H9 (cell line): ENCODE data around the gene FAM107A. TPM values are rescaled to one million over a fixed set of nuclear protein-coding genes. Genes with fewer than 3 reads are reported as not detected.

Experiments
- DNase-seq: peaks from one replicate; pipeline ENCODE4 v3.0.0-alpha.2; 2017
- H2AFZ ChIP-seq: one replicate; pipeline ENCODE4 v1.6.1; 2013; ENCODE audit warnings: mild to moderate bottlenecking, low read length, control low read depth, moderate library complexity
- H2AK5ac ChIP-seq: 2 replicates; pipeline ENCODE4 v1.6.1; 2013; ENCODE audit warnings: low read length, control low read depth, mixed read lengths; ENCODE audit not compliant: insufficient read length
- H2BK120ac ChIP-seq: one replicate; pipeline ENCODE4 v1.6.1; 2013; ENCODE audit warnings: low read depth, mild to moderate bottlenecking, low read length, control low read depth, inconsistent platforms; ENCODE audit not compliant: poor library complexity, severe bottlenecking
- H2BK12ac ChIP-seq: 2 replicates; pipeline ENCODE4 v1.6.1; 2013; ENCODE audit warnings: low read length, control low read depth, mixed read lengths, low read depth; ENCODE audit not compliant: insufficient read length
- H2BK15ac ChIP-seq: 2 replicates; pipeline ENCODE4 v1.6.1; 2013; ENCODE audit warnings: low read depth, low read length, control low read depth
- H2BK20ac ChIP-seq: one replicate; pipeline ENCODE4 v1.6.1; 2013; ENCODE audit warnings: low read depth, mild to moderate bottlenecking, low read length, control low read depth, inconsistent platforms; ENCODE audit not compliant: poor library complexity, severe bottlenecking
- H2BK5ac ChIP-seq: 2 replicates; pipeline ENCODE4 v1.6.1; 2013; ENCODE audit warnings: low read length, control low read depth, mixed read lengths; ENCODE audit not compliant: insufficient read length
- H3K14ac ChIP-seq: 2 replicates; pipeline ENCODE4 v1.6.1; 2013; ENCODE audit warnings: low read length, control low read depth; ENCODE audit not compliant: insufficient read depth
- H3K18ac ChIP-seq: 2 replicates; pipeline ENCODE4 v1.6.1; 2013; ENCODE audit warnings: low read depth, mild to moderate bottlenecking, mixed read lengths, low read length, control low read depth; ENCODE audit not compliant: insufficient read length
- H3K23ac ChIP-seq: 2 replicates; pipeline ENCODE4 v1.6.1; 2013; ENCODE audit warnings: low read length, control low read depth, mixed read lengths, low read depth; ENCODE audit not compliant: insufficient read length
- H3K23me2 ChIP-seq: 2 replicates; pipeline ENCODE4 v1.6.1; 2013; ENCODE audit warnings: low read depth, mild to moderate bottlenecking, mixed read lengths, low read length, control low read depth; ENCODE audit not compliant: insufficient read length, poor library complexity, severe bottlenecking
- H3K27ac ChIP-seq: 2 replicates; pipeline ENCODE4 v1.5.1; 2013; ENCODE audit warnings: low read length, control low read depth, mixed read lengths, low read depth; ENCODE audit not compliant: insufficient read length
- H3K27me3 ChIP-seq: 2 replicates; pipeline ENCODE4 v1.6.1; 2013; ENCODE audit warnings: low read length, control low read depth, inconsistent platforms; ENCODE audit not compliant: insufficient read depth
- H3K4ac ChIP-seq: 2 replicates; pipeline ENCODE4 v1.6.1; 2013; ENCODE audit warnings: low read depth, mild to moderate bottlenecking, control low read depth, inconsistent platforms, low read length, moderate library complexity
- H3K4me1 ChIP-seq: 2 replicates; pipeline ENCODE4 v1.6.1; 2013; ENCODE audit warnings: low read length, control low read depth, inconsistent platforms; ENCODE audit not compliant: insufficient read depth
- H3K4me2 ChIP-seq: 2 replicates; pipeline ENCODE4 v1.6.1; 2013; ENCODE audit warnings: low read length, control low read depth, mixed read lengths; ENCODE audit not compliant: insufficient read length, insufficient read depth
- H3K56ac ChIP-seq: 2 replicates; pipeline ENCODE4 v1.6.1; 2013; ENCODE audit warnings: low read depth, mild to moderate bottlenecking, mixed read lengths, low read length, control low read depth; ENCODE audit not compliant: insufficient read length
- H3K79me1 ChIP-seq: 2 replicates; pipeline ENCODE4 v1.6.1; 2013; ENCODE audit warnings: low read depth, mild to moderate bottlenecking, moderate library complexity, low read length, control low read depth, inconsistent platforms; ENCODE audit not compliant: insufficient read depth, poor library complexity, severe bottlenecking
- H3K79me2 ChIP-seq: 2 replicates; pipeline ENCODE4 v1.6.1; 2013; ENCODE audit warnings: low read length, control low read depth, inconsistent platforms; ENCODE audit not compliant: insufficient read depth
- H3K9ac ChIP-seq: 2 replicates; pipeline ENCODE4 v1.6.1; 2013; ENCODE audit warnings: low read length, control low read depth, mixed read lengths; ENCODE audit not compliant: insufficient read length; ENCODE audit errors: extremely low read depth
- H3K9me3 ChIP-seq: one replicate; pipeline ENCODE4 v1.6.1; 2013; ENCODE audit warnings: low read depth, low read length, inconsistent platforms; ENCODE audit not compliant: control insufficient read depth
- H3T11ph ChIP-seq: one replicate; pipeline ENCODE4 v1.6.1; 2013; ENCODE audit warnings: mild to moderate bottlenecking, low read length, control low read depth, inconsistent platforms
- H4K20me1 ChIP-seq: one replicate; pipeline ENCODE4 v1.6.1; 2013; ENCODE audit not compliant: control insufficient read depth, insufficient read length, insufficient read depth
- H4K5ac ChIP-seq: 2 replicates; pipeline ENCODE4 v1.6.1; 2013; ENCODE audit warnings: low read depth, mild to moderate bottlenecking, mixed read lengths, low read length, control low read depth; ENCODE audit not compliant: insufficient read length
- H4K8ac ChIP-seq: replicated peaks from 2 replicates; pipeline ENCODE4 v1.6.1; 2013; ENCODE audit warnings: low read length, control low read depth, mixed read lengths, low read depth; ENCODE audit not compliant: insufficient read length
- H4K91ac ChIP-seq: 2 replicates; pipeline ENCODE4 v1.6.1; 2013; ENCODE audit warnings: low read depth, mild to moderate bottlenecking, moderate library complexity, mixed read lengths, low read length, control low read depth; ENCODE audit not compliant: insufficient read length
- H3K27ac Mint-ChIP-seq, 3 experiments: 2 replicates in 2 of 3; 3 replicates in 1 of 3; pipeline ENCODE4 v1.8.0; 2020 to 2021; ENCODE audit warnings: mixed read lengths in 3 of 3, mild to moderate bottlenecking in 1 of 3, moderate library complexity in 1 of 3
- H3K27me3 Mint-ChIP-seq: 2 replicates; pipeline ENCODE4 v1.8.0; 2021; ENCODE audit warnings: low read depth, mild to moderate bottlenecking, moderate library complexity, mixed read lengths
- H3K36me3 Mint-ChIP-seq, 3 experiments: 2 replicates in 2 of 3; 3 replicates in 1 of 3; pipeline ENCODE4 v1.8.0; 2020 to 2021; ENCODE audit warnings: low read depth in 3 of 3, mixed read lengths in 3 of 3; ENCODE audit not compliant: insufficient read depth in 1 of 3
- H3K4me1 Mint-ChIP-seq, 2 experiments: 2 replicates each; pipeline ENCODE4 v1.8.0; 2020; ENCODE audit warnings: mixed read lengths in 2 of 2
- H3K4me3 Mint-ChIP-seq, 2 experiments: 2 replicates in 1 of 2; 3 replicates in 1 of 2; pipeline ENCODE4 v1.8.0; 2020 to 2021; ENCODE audit warnings: mild to moderate bottlenecking in 2 of 2, mixed read lengths in 2 of 2, moderate library complexity in 1 of 2
- H3K9me3 Mint-ChIP-seq, 2 experiments: 2 replicates in 1 of 2; 3 replicates in 1 of 2; pipeline ENCODE4 v1.8.0; 2020; ENCODE audit warnings: mild to moderate bottlenecking in 2 of 2, mixed read lengths in 2 of 2, moderate library complexity in 1 of 2
- CTCF ChIP-seq: fragments of 200-600 bp; sonication (generic); conservative IDR thresholded peaks from 3 replicates; pipeline ENCODE4 v1.8.0; 2021; ENCODE audit warnings: antibody characterized with exemption, mild to moderate bottlenecking
- WGBS: extraction: QIAGEN DNeasy Blood & Tissue Kit; methylation state at CpG from one replicate; pipeline ENCODE4 v1.1.7; 2013; ENCODE audit warnings: missing lambda C conversion rate, low lambda C conversion rate, mixed read lengths; ENCODE audit not compliant: insufficient read length; ENCODE audit errors: extremely low coverage; 5-methylcytosine and 5-hydroxymethylcytosine counted together
- total RNA-seq: library from RNA; stranded (reverse); gene quantifications from 2 replicates; pipeline ENCODE4 v1.2.1, GENCODE V29; 2021

FAM107A gene
- total RNA-seq, 1 experiment from 2014 or later: 0.11 TPM

GRCh38 chr3:58580826-58581327, 3.7 kb upstream of the FAM107A start:
- Histone ChIP-seq H3K27me3 (peaks cover 6% of the 10 kb centered on the region; the same call in 1 of the 2 replicates), H3K14ac (no peak overlapping the region), H2BK120ac (no peak overlapping the region), H3K23ac (no peak overlapping the region), H3K23me2 (no peaks in the 10 kb centered on the region), H3K56ac (no peak overlapping the region), H2BK5ac (no peak overlapping the region), H2BK15ac (no peak overlapping the region), H2AK5ac (no peak overlapping the region), H3K79me2 (no peaks in the 10 kb centered on the region), H3K9me3 (no peaks in the 10 kb centered on the region), H3K79me1 (no peaks in the 10 kb centered on the region), H3K4ac (no peak overlapping the region), H2BK12ac (no peak overlapping the region), H2BK20ac (no peak overlapping the region), H4K5ac (no peak overlapping the region), H3K9ac (no peak overlapping the region), H3K18ac (no peak overlapping the region), H3K27ac (no peak overlapping the region), H4K91ac (no peak overlapping the region), H3K4me1 (no peaks in the 10 kb centered on the region; the same call in 1 of the 2 replicates), H4K8ac (no peak overlapping the region), H3T11ph (no peak overlapping the region), H3K4me2 (no peak overlapping the region), H4K20me1 (no peaks in the 10 kb centered on the region), H2AFZ (no peak overlapping the region)
- Mint-ChIP-seq H3K9me3 (no peaks in the 10 kb centered on the region; a peak in 1 of 5 replicates), H3K27me3 (peaks cover 62% of the 10 kb centered on the region), H3K4me3 (peak overlapping the region in 1 of 2 experiments; percentile 25; a peak in 1 of 5 replicates), H3K4me1 (peaks cover 36 to 48% of the 10 kb centered on the region in 2 experiments), H3K36me3 (no peaks in the 10 kb centered on the region), H3K27ac (0 out of 7 replicates have a peak overlapping the region, but pooled peaks of 1 of the 3 experiments have one; percentile 70)
- TF ChIP-seq CTCF: no peak
- no peak for DNase-seq
- WGBS: no CpG with 5 or more reads among the region's 4 CpGs
